ENCODE results near the gene ERV3-1. TPM values are rescaled to one million over a fixed set of nuclear protein-coding genes. Genes with fewer than 3 reads are reported as not detected.
A peak's percentile ranks its signal among the peaks of the same experiment; 100 is the strongest.
"Not testable (repeated sequence)": the region's sequence is repeated elsewhere in the genome, so short reads cannot be mapped to it uniquely, and the experiment has no call there.

ERV3-1 gene
- total and polyA plus RNA-seq, 11 donors: 2.8 to 13.0 (median 5.7) TPM

- intact Hi-C loops (cut with DNase I): loop anchor here in 3 of 10 donors (2.0 kb wide), 1 partner anchor 31 kb away; the partner anchor contains the start of gene ERV3-1 (in 3 of the 3)
- peak overlapping the region in 11 of 12 donors; percentile 80 to 93 (median 86) for H3K27ac ChIP-seq
- no peaks in the 10 kb centered on the region for H3K36me3 ChIP-seq
- no peak for TF ChIP-seq CTCF (IDR thresholded peaks at IDR 0.05)
- TF ChIP-seq POLR2A (IDR thresholded peaks at IDR 0.05): peak in 1 of 2 donors; percentile 57
- no peaks in the 10 kb centered on the region for H3K9me3 ChIP-seq
- peaks cover 0 to 32% (median 14%) of the 10 kb centered on the region in 12 donors for H3K4me1 ChIP-seq
- 2 to 26% (median 4%) methylated on average over 5 to 92 of the region's 92 CpGs for WGBS, 4 donors
- DNase-seq: peak; percentile 95 to 97 (median 95)
- ATAC-seq: peak; percentile 93 to 98 (median 96)
- H3K4me3 ChIP-seq: peak overlapping the region; percentile 61 to 98 (median 76)
- H3K27me3 ChIP-seq: no peaks in the 10 kb centered on the region
Measured at GRCh38 chr7:65037740-65038688, 31.5 kb upstream of the ERV3-1 start.

GRCh38 chr7:65036526-65036925 is 30.0 kb upstream of the ERV3-1 start:
- intact Hi-C loops (cut with DNase I): loop anchor here in 1 of 10 donors (2.0 kb wide), 1 partner anchor 30 kb away; the partner anchor contains the start of gene ERV3-1
- WGBS, 4 donors: 3 to 27% (median 9%) methylated on average over 2 of the region's 2 CpGs
- Histone ChIP-seq H3K4me1 (peaks cover 0 to 32% (median 14%) of the 10 kb centered on the region in 12 donors), H3K27ac (peak overlapping the region in 10 of 12 donors; percentile 17 to 80 (median 54))
- ATAC-seq: peak in 3 of 4 donors; percentile 22 to 50 (median 24)
- peak in 4 of 5 donors; percentile 35 to 49 (median 42) for DNase-seq
- not testable (repeated sequence) for H3K36me3 ChIP-seq, H3K4me3 ChIP-seq, H3K27me3 ChIP-seq, H3K9me3 ChIP-seq

- Histone ChIP-seq H3K27ac (peak overlapping the region in 3 of 12 donors; percentile 17 to 80 (median 61)), H3K4me1 (peaks cover 0 to 30% (median 12%) of the 10 kb centered on the region in 12 donors)
- H3K27me3 ChIP-seq; H3K36me3 ChIP-seq; H3K4me3 ChIP-seq; H3K9me3 ChIP-seq; intact Hi-C loops (cut with DNase I); ATAC-seq; DNase-seq: not testable (repeated sequence)
Measured at GRCh38 chr7:65035469-65035868, 29.0 kb upstream of the ERV3-1 start.

- ATAC-seq; H3K27me3 ChIP-seq; intact Hi-C loops (cut with DNase I); H3K4me3 ChIP-seq; H3K36me3 ChIP-seq; H3K9me3 ChIP-seq; H3K27ac ChIP-seq; DNase-seq: not testable (repeated sequence)
- 71 to 75% (median 73%) methylated on average over 9 to 10 of the region's 10 CpGs for WGBS, 4 donors
- H3K4me1 ChIP-seq: peaks cover 0 to 22% (median 2%) of the 10 kb centered on the region in 12 donors
Measured at GRCh38 chr7:65034120-65034782, 27.8 kb upstream of the ERV3-1 start.

GRCh38 chr7:65033391-65033790 is 26.9 kb upstream of the ERV3-1 start:
- 93 to 96% (median 95%) methylated on average over 27 to 30 of the region's 30 CpGs for WGBS, 4 donors

GRCh38 chr7:65025023-65025422 is 18.5 kb upstream of the ERV3-1 start:
- H3K4me3 ChIP-seq; H3K4me1 ChIP-seq; H3K27me3 ChIP-seq; H3K27ac ChIP-seq; H3K36me3 ChIP-seq; intact Hi-C loops (cut with DNase I); DNase-seq; ATAC-seq; H3K9me3 ChIP-seq: not testable (repeated sequence)

More at GRCh38 chr7:65033391-65033790, 26.9 kb upstream of the ERV3-1 start:
- intact Hi-C loops (cut with DNase I); H3K9me3 ChIP-seq; H3K27ac ChIP-seq; H3K27me3 ChIP-seq; H3K36me3 ChIP-seq; ATAC-seq; DNase-seq; H3K4me3 ChIP-seq: not testable (repeated sequence)
- H3K4me1 ChIP-seq: peaks cover 0 to 20% (median 0%) of the 10 kb centered on the region in 12 donors

GRCh38 chr7:65020978-65021377 is 14.5 kb upstream of the ERV3-1 start:
- DNase-seq; H3K27ac ChIP-seq; H3K4me3 ChIP-seq; H3K36me3 ChIP-seq; intact Hi-C loops (cut with DNase I); H3K9me3 ChIP-seq; ATAC-seq; H3K27me3 ChIP-seq; H3K4me1 ChIP-seq: not testable (repeated sequence)
- WGBS, 4 donors: 81 to 100% (median 92%) methylated on average over 1 to 2 of the region's 3 CpGs

GRCh38 chr7:65009881-65010280 is 3.4 kb upstream of the ERV3-1 start:
- H3K27me3 ChIP-seq; H3K4me3 ChIP-seq; H3K36me3 ChIP-seq; H3K9me3 ChIP-seq; intact Hi-C loops (cut with DNase I); DNase-seq; H3K27ac ChIP-seq; ATAC-seq: not testable (repeated sequence)
- H3K4me1 ChIP-seq: peaks cover 0 to 15% (median 13%) of the 10 kb centered on the region in 12 donors
- WGBS, 4 donors: 88 to 93% (median 90%) methylated on average over 7 of the region's 7 CpGs

- H3K4me3 ChIP-seq; H3K9me3 ChIP-seq; DNase-seq; H3K27ac ChIP-seq; intact Hi-C loops (cut with DNase I); H3K27me3 ChIP-seq; H3K36me3 ChIP-seq; ATAC-seq: not testable (repeated sequence)
- H3K4me1 ChIP-seq: peaks cover 0 to 20% (median 16%) of the 10 kb centered on the region in 12 donors
- 90 to 94% (median 94%) methylated on average over 2 of the region's 2 CpGs for WGBS, 4 donors
Measured at GRCh38 chr7:65009394-65009793, 2.9 kb upstream of the ERV3-1 start.
